OCI-LY1 (cell line): ENCODE data around the gene CRACDL.

Experiments used
- H2AFZ ChIP-seq: fragments of 200-600 bp; sonication (generic), shearing (Covaris generic); 2 replicates; pipeline ENCODE4 v1.6.0; 2014; ENCODE audit warnings: antibody characterized with exemption, mild to moderate bottlenecking, low read length
- H3F3A ChIP-seq: fragments of 200-600 bp; sonication (generic), shearing (Covaris generic); 2 replicates; pipeline ENCODE4 v1.6.0; 2014; ENCODE audit warnings: mild to moderate bottlenecking, antibody characterized with exemption, low read length, moderate library complexity; ENCODE audit not compliant: insufficient read depth
- H3K27ac ChIP-seq: fragments of 200-600 bp; sonication (generic); 2 replicates; pipeline ENCODE4 v1.5.1; 2014; ENCODE audit warnings: low read length, mixed run types, mild to moderate bottlenecking, low read depth; ENCODE audit not compliant: poor library complexity, severe bottlenecking
- H3K27me3 ChIP-seq: fragments of 200-600 bp; sonication (generic); 2 replicates; pipeline ENCODE4 v1.6.0; 2014; ENCODE audit warnings: antibody characterized with exemption, mild to moderate bottlenecking, low read length, moderate library complexity; ENCODE audit not compliant: insufficient read depth
- H3K36me3 ChIP-seq: fragments of 200-600 bp; sonication (generic); 2 replicates; pipeline ENCODE4 v1.6.1; 2014; ENCODE audit warnings: mild to moderate bottlenecking, antibody characterized with exemption, low read length, moderate library complexity, mixed read lengths; ENCODE audit not compliant: insufficient read depth
- H3K4me1 ChIP-seq: fragments of 200-600 bp; sonication (generic); 2 replicates; pipeline ENCODE4 v1.5.1; 2014; ENCODE audit warnings: mild to moderate bottlenecking, low read length, moderate library complexity; ENCODE audit not compliant: insufficient read depth, severe bottlenecking
- H3K4me2 ChIP-seq: fragments of 200-600 bp; sonication (generic), shearing (Covaris generic); 2 replicates; pipeline ENCODE4 v1.6.1; 2014; ENCODE audit warnings: low read length
- H3K4me3 ChIP-seq: fragments of 200-600 bp; sonication (generic); 2 replicates; pipeline ENCODE4 v1.5.1; 2014; ENCODE audit warnings: low read length, low read depth, mild to moderate bottlenecking, mixed read lengths; ENCODE audit not compliant: poor library complexity, severe bottlenecking
- H3K79me2 ChIP-seq: fragments of 200-600 bp; shearing (Covaris generic); 2 replicates; pipeline ENCODE4 v1.6.1; 2016; ENCODE audit warnings: mixed run types, low read length, mixed read lengths; ENCODE audit not compliant: insufficient read depth
- H3K9ac ChIP-seq: fragments of 200-600 bp; sonication (generic), shearing (Covaris generic); 2 replicates; pipeline ENCODE4 v1.6.1; 2014; ENCODE audit warnings: mild to moderate bottlenecking, low read length, mixed read lengths
- H3K9me2 ChIP-seq: fragments of 200-600 bp; sonication (generic), shearing (Covaris generic); 2 replicates; pipeline ENCODE4 v1.6.1; 2014; ENCODE audit warnings: low read depth, mild to moderate bottlenecking, low read length, mixed read lengths
- H3K9me3 ChIP-seq: fragments of 200-600 bp; shearing (Covaris generic); 2 replicates; pipeline ENCODE4 v1.6.1; 2014; ENCODE audit warnings: low read length, mixed read lengths
- H4K20me1 ChIP-seq: fragments of 200-600 bp; sonication (generic), shearing (Covaris generic); 2 replicates; pipeline ENCODE4 v1.6.0; 2016; ENCODE audit warnings: mild to moderate bottlenecking, low read length; ENCODE audit not compliant: insufficient read depth
- EZH2 ChIP-seq: fragments of 200-600 bp; sonication (generic), shearing (Covaris generic); IDR thresholded peaks from 2 replicates; pipeline ENCODE4 v1.8.0; 2017; ENCODE audit warnings: borderline replicate concordance, mixed run types, mild to moderate bottlenecking, antibody characterized with exemption, low read length, moderate library complexity, mixed read lengths
- TF ChIP-seq, protein P1 (sequence below): fragments of 200-600 bp; sonication (generic), shearing (Covaris generic); IDR thresholded peaks from 2 replicates; pipeline ENCODE4 v1.5.1; 2017; ENCODE audit warnings: mild to moderate bottlenecking, antibody characterized with exemption, low read length, moderate library complexity, mixed read lengths

CRACDL gene

DNA sequence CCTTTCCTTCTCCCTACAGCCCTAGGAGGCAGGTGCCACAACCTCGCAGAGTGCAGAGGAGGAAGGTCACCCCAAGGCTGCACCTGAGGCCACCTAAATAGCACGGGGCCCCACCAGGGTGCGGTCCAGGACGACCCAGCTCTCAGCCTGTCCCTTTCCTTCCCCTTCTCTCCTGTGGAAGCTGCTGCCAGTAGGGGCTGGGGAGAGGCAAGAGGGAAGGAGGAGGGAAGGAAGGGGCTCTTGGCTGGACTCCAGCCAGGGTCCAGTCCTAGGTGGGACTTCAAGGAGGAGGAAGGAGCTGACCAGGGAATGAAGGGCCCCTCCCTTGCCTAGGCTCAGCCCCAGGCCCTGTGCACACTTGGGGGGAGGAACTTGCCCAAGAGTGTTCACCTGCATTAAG is 11.1 kb downstream of the CRACDL start:
- Histone ChIP-seq H3K4me3 (no peak overlapping the region), H4K20me1 (no peaks in the 10 kb centered on the region), H3K27ac (no peak overlapping the region), H3K27me3 (0 out of 2 replicates have a peak, but pooled peaks cover 3% of the 10 kb centered on the region), H3F3A (no peaks in the 10 kb centered on the region), H3K9ac (no peak overlapping the region), H3K9me2 (no peaks in the 10 kb centered on the region), H3K4me1 (no peaks in the 10 kb centered on the region), H3K9me3 (no peaks in the 10 kb centered on the region), H3K36me3 (no peaks in the 10 kb centered on the region), H3K4me2 (no peak overlapping the region), H3K79me2 (no peaks in the 10 kb centered on the region), H2AFZ (no peak overlapping the region)
- TF ChIP-seq, protein P1, sequence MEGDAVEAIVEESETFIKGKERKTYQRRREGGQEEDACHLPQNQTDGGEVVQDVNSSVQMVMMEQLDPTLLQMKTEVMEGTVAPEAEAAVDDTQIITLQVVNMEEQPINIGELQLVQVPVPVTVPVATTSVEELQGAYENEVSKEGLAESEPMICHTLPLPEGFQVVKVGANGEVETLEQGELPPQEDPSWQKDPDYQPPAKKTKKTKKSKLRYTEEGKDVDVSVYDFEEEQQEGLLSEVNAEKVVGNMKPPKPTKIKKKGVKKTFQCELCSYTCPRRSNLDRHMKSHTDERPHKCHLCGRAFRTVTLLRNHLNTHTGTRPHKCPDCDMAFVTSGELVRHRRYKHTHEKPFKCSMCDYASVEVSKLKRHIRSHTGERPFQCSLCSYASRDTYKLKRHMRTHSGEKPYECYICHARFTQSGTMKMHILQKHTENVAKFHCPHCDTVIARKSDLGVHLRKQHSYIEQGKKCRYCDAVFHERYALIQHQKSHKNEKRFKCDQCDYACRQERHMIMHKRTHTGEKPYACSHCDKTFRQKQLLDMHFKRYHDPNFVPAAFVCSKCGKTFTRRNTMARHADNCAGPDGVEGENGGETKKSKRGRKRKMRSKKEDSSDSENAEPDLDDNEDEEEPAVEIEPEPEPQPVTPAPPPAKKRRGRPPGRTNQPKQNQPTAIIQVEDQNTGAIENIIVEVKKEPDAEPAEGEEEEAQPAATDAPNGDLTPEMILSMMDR = no peak
- no peak for TF ChIP-seq EZH2

DNA sequence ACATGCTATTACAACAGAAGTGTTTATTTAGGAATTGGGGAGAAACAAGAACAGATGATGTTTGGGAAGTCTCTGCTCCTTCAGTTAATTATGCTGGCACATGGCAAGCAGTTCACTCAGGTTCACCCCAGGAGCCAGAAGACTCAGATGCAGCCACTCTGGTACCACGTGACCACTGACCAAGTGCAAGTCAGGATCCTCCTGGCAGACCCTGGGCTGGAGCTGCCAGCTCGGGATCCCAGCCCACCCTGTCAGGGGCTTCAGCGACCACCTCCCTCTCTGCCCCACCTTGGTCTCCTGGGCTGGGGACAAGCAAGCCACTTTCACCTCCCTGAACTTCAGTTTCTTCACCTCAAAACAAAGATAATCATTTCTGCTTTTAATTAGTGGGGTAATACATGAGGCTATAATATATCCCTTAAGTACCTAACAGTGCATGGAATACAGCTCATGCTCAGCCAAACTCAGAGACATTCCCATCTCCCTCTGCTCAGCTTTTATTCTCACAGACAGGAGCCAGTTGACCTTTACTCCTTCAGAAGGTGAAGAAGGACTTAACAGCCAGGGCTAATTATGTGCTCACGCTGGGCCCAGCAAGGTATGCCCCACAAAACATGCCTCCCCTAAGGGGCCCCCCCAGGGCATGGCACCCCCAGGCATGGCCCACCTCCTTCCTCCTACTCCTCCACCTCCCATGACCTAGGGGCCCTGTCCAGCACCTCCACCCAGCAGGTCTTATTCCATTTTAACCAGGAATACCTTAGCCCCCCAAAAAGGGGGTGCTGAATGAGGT is 11.8 kb downstream of the CRACDL start:
- H3K36me3 ChIP-seq = no peaks in the 10 kb centered on the region
- H3F3A ChIP-seq = no peaks in the 10 kb centered on the region
- TF ChIP-seq, protein P1 = no peak
- TF ChIP-seq EZH2 = no peak
- H3K9ac ChIP-seq = no peak overlapping the region
- no peak overlapping the region for H3K4me3 ChIP-seq
- H4K20me1 ChIP-seq = no peaks in the 10 kb centered on the region
- H3K27me3 ChIP-seq = 0 out of 2 replicates have a peak, but pooled peaks cover 1% of the 10 kb centered on the region
- H2AFZ ChIP-seq = no peak overlapping the region
- no peak overlapping the region for H3K27ac ChIP-seq
- no peak overlapping the region for H3K4me2 ChIP-seq
- no peaks in the 10 kb centered on the region for H3K9me3 ChIP-seq
- H3K9me2 ChIP-seq = no peaks in the 10 kb centered on the region
- H3K4me1 ChIP-seq = no peaks in the 10 kb centered on the region
- no peaks in the 10 kb centered on the region for H3K79me2 ChIP-seq

DNA sequence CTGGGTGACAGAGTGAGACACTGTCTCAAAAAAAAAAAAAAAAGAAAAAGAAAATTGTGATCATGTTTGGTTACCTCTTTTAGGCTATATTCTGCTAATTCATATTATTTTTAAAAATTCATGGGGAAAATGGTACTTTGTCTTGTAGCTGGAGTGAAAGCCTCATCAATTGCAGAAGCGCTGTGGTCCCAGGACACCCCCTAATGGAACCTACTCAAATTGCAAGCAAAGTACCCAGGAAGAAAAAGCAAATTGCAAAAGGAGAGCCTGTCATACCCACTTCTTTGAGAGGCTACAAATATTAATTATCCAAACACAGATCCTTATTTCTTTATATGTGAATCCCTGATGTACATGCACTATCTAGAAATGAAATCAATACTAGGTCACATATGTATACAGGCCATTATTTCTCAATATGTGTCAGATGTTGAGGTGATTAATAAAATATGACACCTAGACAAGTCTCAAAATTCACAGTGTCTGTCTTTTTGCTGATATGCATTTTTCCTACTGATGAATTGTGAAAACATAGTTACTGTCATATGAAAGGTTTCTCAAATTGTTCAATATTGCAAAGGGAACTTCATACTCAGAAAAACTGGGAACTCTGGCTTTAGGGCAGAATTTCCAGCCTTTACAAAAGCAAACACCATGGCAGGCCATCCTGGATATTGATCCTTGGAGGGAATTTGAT is 12.6 kb downstream of the CRACDL start:
- no peaks in the 10 kb centered on the region for H3K36me3 ChIP-seq
- H3K4me2 ChIP-seq = no peak overlapping the region
- H2AFZ ChIP-seq = no peak overlapping the region
- H3K9ac ChIP-seq = no peak overlapping the region
- H3K9me3 ChIP-seq = no peaks in the 10 kb centered on the region
- no peaks in the 10 kb centered on the region for H3K79me2 ChIP-seq
- no peaks in the 10 kb centered on the region for H3K4me1 ChIP-seq
- no peak overlapping the region for H3K4me3 ChIP-seq
- no peak overlapping the region for H3K27ac ChIP-seq
- peaks cover 3% of the 10 kb centered on the region; the same call in 1 of the 2 replicates for H3K27me3 ChIP-seq
- H3F3A ChIP-seq = no peaks in the 10 kb centered on the region
- TF ChIP-seq, protein P1 = peak; percentile 37; the same call in 1 of the 2 replicates
- TF ChIP-seq EZH2 = no peak
- no peaks in the 10 kb centered on the region for H4K20me1 ChIP-seq
- no peaks in the 10 kb centered on the region for H3K9me2 ChIP-seq
